Measurements from ENCODE around the gene UNC5A. TPM values are rescaled to one million over a fixed set of nuclear protein-coding genes. Genes with fewer than 3 reads are reported as not detected.

Gene UNC5A
- total RNA-seq, 2 donors from 2014 or later, result 0.89 to 1.4 TPM

GRCh38 chr5:176875783-176876505, 65.6 kb downstream of the UNC5A start:
- Histone ChIP-seq H3K36me3 (ENCODE audit: control insufficient read depth, insufficient read depth, low read length) (no peaks in the 10 kb centered on the region), H3K4me1 (ENCODE audit: control insufficient read depth, insufficient read depth, low read length) (no peaks in the 10 kb centered on the region), H3K27me3 (ENCODE audit: control insufficient read depth, insufficient read depth, low read length, poor library complexity, severe bottlenecking) (no peaks in the 10 kb centered on the region), H3K27ac (ENCODE audit: low read depth, low read length) (no peak overlapping the region), H3K9me3 (ENCODE audit: control insufficient read depth, low read length) (no peaks in the 10 kb centered on the region), H3K9ac (ENCODE audit: extremely low read depth, low read length, poor library complexity, severe bottlenecking) (no peak overlapping the region), H3K4me3 (ENCODE audit: low read length) (no peak overlapping the region)
- H3K9me3 Mint-ChIP-seq, result no peaks in the 10 kb centered on the region
- H3K36me3 Mint-ChIP-seq (ENCODE audit: low read depth), result no peaks in the 10 kb centered on the region
- no peaks in the 10 kb centered on the region for H3K27me3 Mint-ChIP-seq (ENCODE audit: insufficient read depth)
- no peaks in the 10 kb centered on the region for H3K4me1 Mint-ChIP-seq
- H3K4me3 Mint-ChIP-seq, result no peak overlapping the region
- H3K27ac Mint-ChIP-seq, result no peak overlapping the region
- WGBS, 2 experiments (ENCODE audit: insufficient coverage in 1 of 2, insufficient read length in 1 of 2), result 82 to 86% methylated on average over 16 to 27 of the region's 27 CpGs
- TF ChIP-seq CTCF (conservative IDR thresholded peaks at IDR 0.05), result no peak
- DNase-seq, result no peak

GRCh38 chr5:176876506-176877431, 66.4 kb downstream of the UNC5A start:
- no peak for DNase-seq
- TF ChIP-seq CTCF (conservative IDR thresholded peaks at IDR 0.05), result no peak
- Mint-ChIP-seq H3K27ac (no peak overlapping the region), H3K9me3 (no peaks in the 10 kb centered on the region), H3K27me3 (ENCODE audit: insufficient read depth) (no peaks in the 10 kb centered on the region), H3K4me1 (no peaks in the 10 kb centered on the region), H3K36me3 (ENCODE audit: low read depth) (no peaks in the 10 kb centered on the region), H3K4me3 (no peak overlapping the region)
- no peaks in the 10 kb centered on the region for H3K4me1 ChIP-seq (ENCODE audit: control insufficient read depth, insufficient read depth, low read length)
- H3K27ac ChIP-seq (ENCODE audit: low read depth, low read length), result no peak overlapping the region
- H3K9me3 ChIP-seq (ENCODE audit: control insufficient read depth, low read length), result no peaks in the 10 kb centered on the region
- WGBS, 2 experiments (ENCODE audit: insufficient coverage in 1 of 2, insufficient read length in 1 of 2), result 88 to 92% methylated on average over 10 to 24 of the region's 24 CpGs
- no peak overlapping the region for H3K4me3 ChIP-seq (ENCODE audit: low read length)
- no peaks in the 10 kb centered on the region for H3K36me3 ChIP-seq (ENCODE audit: control insufficient read depth, insufficient read depth, low read length)
- no peak overlapping the region for H3K9ac ChIP-seq (ENCODE audit: extremely low read depth, low read length, poor library complexity, severe bottlenecking)
- no peaks in the 10 kb centered on the region for H3K27me3 ChIP-seq (ENCODE audit: control insufficient read depth, insufficient read depth, low read length, poor library complexity, severe bottlenecking)

- WGBS, 2 experiments (ENCODE audit: insufficient coverage in 1 of 2, insufficient read length in 1 of 2), result 94% methylated on average over 10 to 21 of the region's 21 CpGs
- H3K9me3 ChIP-seq (ENCODE audit: control insufficient read depth, low read length), result no peaks in the 10 kb centered on the region
- H3K9me3 Mint-ChIP-seq, result no peaks in the 10 kb centered on the region
- H3K27me3 ChIP-seq (ENCODE audit: control insufficient read depth, insufficient read depth, low read length, poor library complexity, severe bottlenecking), result no peaks in the 10 kb centered on the region
- H3K4me1 Mint-ChIP-seq, result no peaks in the 10 kb centered on the region
- no peak overlapping the region for H3K4me3 ChIP-seq (ENCODE audit: low read length)
- H3K27ac Mint-ChIP-seq, result no peak overlapping the region
- no peaks in the 10 kb centered on the region for H3K36me3 Mint-ChIP-seq (ENCODE audit: low read depth)
- no peak for DNase-seq
- no peak overlapping the region for H3K4me3 Mint-ChIP-seq
- H3K4me1 ChIP-seq (ENCODE audit: control insufficient read depth, insufficient read depth, low read length), result no peaks in the 10 kb centered on the region
- H3K9ac ChIP-seq (ENCODE audit: extremely low read depth, low read length, poor library complexity, severe bottlenecking), result no peak overlapping the region
- no peak for TF ChIP-seq CTCF (conservative IDR thresholded peaks at IDR 0.05)
- H3K27me3 Mint-ChIP-seq (ENCODE audit: insufficient read depth), result no peaks in the 10 kb centered on the region
- H3K36me3 ChIP-seq (ENCODE audit: control insufficient read depth, insufficient read depth, low read length), result no peaks in the 10 kb centered on the region
- H3K27ac ChIP-seq (ENCODE audit: low read depth, low read length), result no peak overlapping the region
Measured at GRCh38 chr5:176877793-176878331, 67.5 kb downstream of the UNC5A start.

Measured in endodermal cell (in vitro differentiated cells).